Measurements from ENCODE around the gene LCE1B.

LCE1B gene

GRCh38 chr1:152858062-152858461, 46.3 kb downstream of the LCE1B start:
- no peak for TF ChIP-seq CTCF (IDR thresholded peaks at IDR 0.05; ENCODE audit: low read depth, low read length, missing control alignments)
- DNase-seq (ENCODE audit: low read depth): no peak

GRCh38 chr1:152859696-152860095, 47.9 kb downstream of the LCE1B start, which contains the start of gene LCE7A:
Gene LCE7A (plus strand): TSS chr1:152859996. CDS start chr1:152860698, 702 bp downstream.
- no peak for TF ChIP-seq CTCF (IDR thresholded peaks at IDR 0.05; ENCODE audit: low read depth, low read length, missing control alignments)
- H3K4me3 ChIP-seq (ENCODE audit: low read depth, low read length): no peak within 1 kb of the TSS
- no peak for DNase-seq (ENCODE audit: low read depth)

More at GRCh38 chr1:152858062-152858461, 46.3 kb downstream of the LCE1B start:
- no peak overlapping the region for H3K4me3 ChIP-seq (ENCODE audit: low read depth, low read length)

GRCh38 chr1:152860129-152860528, 48.4 kb downstream of the LCE1B start:
- TF ChIP-seq CTCF (IDR thresholded peaks at IDR 0.05; ENCODE audit: low read depth, low read length, missing control alignments): no peak
- H3K4me3 ChIP-seq (ENCODE audit: low read depth, low read length): no peak overlapping the region
- no peak for DNase-seq (ENCODE audit: low read depth)

- no peak for DNase-seq (ENCODE audit: low read depth)
- no peak overlapping the region for H3K4me3 ChIP-seq (ENCODE audit: low read depth, low read length)
- no peak for TF ChIP-seq CTCF (IDR thresholded peaks at IDR 0.05; ENCODE audit: low read depth, low read length, missing control alignments)
These were observed 49.6 kb downstream of the LCE1B start for GRCh38 chr1:152861374-152861773.

Measured in GM12864 (cell line).